ENCODE measurements around the gene PHF21B. TPM values are rescaled to one million over a fixed set of nuclear protein-coding genes. Genes with fewer than 3 reads are reported as not detected.
"Not testable (repeated sequence)": the region's sequence is repeated elsewhere in the genome, so short reads cannot be mapped to it uniquely, and the experiment has no call there.

The PHF21B gene
- total RNA-seq, 1 donor from 2014 or later: 0.67 TPM

GRCh38 chr22:44968736-44969135, 41.1 kb downstream of the PHF21B start:
- intact Hi-C loops (cut with DNase I): no loop called here
- DNase-seq (ENCODE audit: low spot score): no peak

GRCh38 chr22:44965171-44965570, 44.6 kb downstream of the PHF21B start:
- DNase-seq (ENCODE audit: low spot score): no peak
- intact Hi-C loops (cut with DNase I): no loop called here

- intact Hi-C loops (cut with DNase I): no loop called here
- no peak for DNase-seq (ENCODE audit: low spot score)
Observed at GRCh38 chr22:44964722-44965078, 45.1 kb downstream of the PHF21B start.

DNA sequence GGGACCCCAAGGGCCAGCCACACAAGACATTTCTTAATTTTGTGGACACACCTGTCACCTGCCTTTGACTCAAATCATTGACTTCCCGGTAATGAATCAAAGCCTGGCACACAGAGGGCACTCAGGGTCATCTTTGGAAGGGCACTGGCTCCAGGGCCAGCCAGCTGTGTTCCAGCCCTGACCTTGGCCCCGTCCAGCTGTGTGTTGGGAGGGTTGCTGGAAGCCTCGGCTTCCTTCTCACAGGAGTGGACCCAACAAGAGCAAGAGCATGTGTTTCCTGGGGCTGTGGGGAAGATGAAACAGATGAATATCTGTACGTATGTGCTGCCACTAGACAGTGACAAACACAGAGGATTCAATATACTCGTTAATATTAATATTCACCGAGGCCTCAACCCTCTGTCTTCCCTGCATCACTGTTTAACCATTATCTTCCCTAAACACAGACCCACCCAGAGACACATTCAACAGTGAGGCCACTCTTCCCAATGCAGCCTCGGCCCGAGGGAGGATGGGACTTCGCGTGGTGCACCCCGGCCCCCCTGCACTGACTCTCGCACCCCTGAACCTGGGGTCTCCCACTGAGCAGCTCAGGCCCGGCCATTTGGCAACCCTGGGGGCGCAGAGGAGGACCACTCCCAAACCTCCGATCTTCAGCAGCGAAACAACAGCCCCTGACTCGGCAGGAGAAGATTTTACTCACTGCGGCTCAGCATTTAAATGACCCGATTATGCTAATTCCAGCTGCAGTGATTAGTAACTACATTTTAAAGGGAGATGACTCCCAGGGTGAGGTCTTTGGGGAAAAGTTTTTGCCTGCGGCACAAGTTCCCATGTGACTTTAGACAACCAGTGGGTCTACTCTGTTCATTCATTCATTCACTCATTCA, 45.7 kb downstream of the PHF21B start:
- intact Hi-C loops (cut with DNase I): no loop called here
- no peak for DNase-seq (ENCODE audit: low spot score)

GRCh38 chr22:44962741-44963454, 46.9 kb downstream of the PHF21B start:
- no peak for DNase-seq (ENCODE audit: low spot score)
- intact Hi-C loops (cut with DNase I): no loop called here

- intact Hi-C loops (cut with DNase I); DNase-seq (ENCODE audit: low spot score): not testable (repeated sequence)
Observed at GRCh38 chr22:44961682-44962081, 48.1 kb downstream of the PHF21B start.

DNA sequence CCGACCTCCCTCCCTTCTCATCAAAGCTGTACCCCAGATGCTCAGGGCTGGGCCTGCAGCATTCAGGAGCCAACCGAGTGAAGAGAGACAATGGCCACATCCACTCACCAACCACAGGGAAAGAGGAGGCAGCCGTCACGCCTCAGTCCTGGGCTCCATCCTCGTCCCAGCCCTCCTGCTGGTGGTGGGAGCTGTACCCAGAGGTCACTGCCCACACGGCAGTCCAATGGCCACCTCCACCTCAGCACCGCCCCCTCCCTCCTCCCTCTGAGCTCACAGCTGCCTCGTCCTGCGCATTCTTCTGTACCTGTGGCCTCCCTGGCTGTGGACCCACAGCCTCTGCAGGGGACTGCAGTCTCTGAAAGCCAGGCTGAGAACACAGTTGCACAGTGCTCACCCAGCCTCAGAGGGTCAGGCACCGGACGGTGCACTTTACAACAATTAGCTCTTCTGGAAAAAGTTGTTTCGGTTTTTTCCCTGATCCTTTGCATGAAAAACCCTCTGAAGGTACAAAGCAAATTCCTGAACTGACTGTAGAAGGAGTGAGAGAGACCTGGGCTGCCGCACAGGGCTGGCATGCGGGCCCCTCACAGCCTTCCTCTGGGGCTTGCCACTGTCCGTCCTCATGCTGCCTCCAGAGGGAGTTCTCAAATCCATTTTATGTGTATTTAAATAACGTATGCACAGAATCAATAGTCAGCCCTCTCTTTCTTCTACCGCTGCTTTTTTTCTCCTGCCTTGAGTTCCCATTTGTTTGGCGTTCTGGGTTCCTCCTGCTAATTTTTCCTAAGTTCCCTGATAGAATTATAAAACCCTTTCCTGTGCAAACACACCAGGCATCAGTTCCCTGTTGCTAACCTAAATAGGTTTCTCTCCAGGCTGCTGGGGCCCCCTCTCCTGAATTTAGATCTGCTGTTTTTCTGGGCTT, 52.7 kb downstream of the PHF21B start:
- DNase-seq (ENCODE audit: low spot score): no peak
- intact Hi-C loops (cut with DNase I): no loop called here

- DNase-seq (ENCODE audit: low spot score): no peak
- intact Hi-C loops (cut with DNase I): no loop called here
Observed at GRCh38 chr22:44955102-44955501, 54.7 kb downstream of the PHF21B start.

- intact Hi-C loops (cut with DNase I): no loop called here
- no peak for DNase-seq (ENCODE audit: low spot score)
Observed at GRCh38 chr22:44954149-44954548, 55.7 kb downstream of the PHF21B start.

DNA sequence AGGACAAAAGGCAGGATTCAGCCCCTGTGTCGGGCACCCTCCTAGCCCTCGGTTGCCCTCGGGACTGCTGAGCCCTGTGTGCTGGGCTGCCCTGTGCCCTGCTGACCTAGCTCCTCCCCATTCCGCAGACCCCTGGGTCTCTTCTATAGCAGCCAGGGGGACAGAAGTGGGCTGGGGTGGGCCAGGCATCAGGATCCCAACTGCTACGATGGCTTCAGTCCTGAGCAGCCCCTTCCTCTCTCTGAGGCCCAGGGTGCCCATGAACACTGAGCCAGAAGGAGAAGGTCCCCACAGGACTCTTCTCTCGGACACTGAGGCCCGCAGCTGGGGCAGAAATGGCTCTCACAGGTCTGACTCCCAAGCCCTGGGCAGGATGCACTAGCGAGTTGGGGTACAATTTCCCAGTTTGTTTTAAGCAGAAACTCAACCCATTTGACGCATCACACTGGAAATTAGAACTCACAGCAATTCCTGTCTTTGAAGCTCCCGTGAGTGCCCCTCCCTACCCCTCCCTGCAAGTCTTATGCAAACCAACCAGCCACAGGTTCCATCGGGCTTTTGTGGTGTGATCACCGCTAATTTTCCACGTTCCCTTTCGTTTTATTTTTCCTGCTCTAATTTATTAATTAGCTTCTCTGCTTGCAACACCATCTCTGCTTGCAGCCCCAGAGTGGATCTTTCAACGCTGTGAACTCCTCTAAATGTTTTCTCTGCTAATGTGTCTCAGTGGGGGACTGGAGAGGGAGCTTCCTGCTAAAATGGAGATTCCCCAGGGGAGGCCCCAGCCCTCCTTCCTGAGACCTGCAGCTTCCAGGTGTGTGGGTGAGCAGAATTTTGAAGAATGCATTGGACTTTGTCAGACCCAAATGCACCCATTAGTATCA, 56.7 kb downstream of the PHF21B start:
- intact Hi-C loops (cut with DNase I): no loop called here

DNA sequence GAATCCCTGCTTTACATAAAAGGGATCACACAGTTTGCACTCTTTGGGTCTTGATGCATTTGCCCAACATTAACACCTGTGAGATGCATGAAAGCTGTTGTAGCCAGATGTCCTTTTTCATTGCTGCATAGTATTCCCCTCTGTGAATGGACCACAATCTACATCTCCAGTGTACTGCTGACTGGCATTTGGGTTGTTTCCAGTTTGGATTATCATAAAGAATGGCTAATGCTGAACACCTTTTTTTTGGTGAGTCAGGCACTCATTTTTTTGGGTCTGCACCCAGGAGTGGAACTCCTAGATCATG, 58.3 kb downstream of the PHF21B start:
- DNase-seq (ENCODE audit: low spot score): no peak
- intact Hi-C loops (cut with DNase I): no loop called here

More for the DNA sequence above, 56.7 kb downstream of the PHF21B start:
- DNase-seq (ENCODE audit: low spot score): no peak

DNA sequence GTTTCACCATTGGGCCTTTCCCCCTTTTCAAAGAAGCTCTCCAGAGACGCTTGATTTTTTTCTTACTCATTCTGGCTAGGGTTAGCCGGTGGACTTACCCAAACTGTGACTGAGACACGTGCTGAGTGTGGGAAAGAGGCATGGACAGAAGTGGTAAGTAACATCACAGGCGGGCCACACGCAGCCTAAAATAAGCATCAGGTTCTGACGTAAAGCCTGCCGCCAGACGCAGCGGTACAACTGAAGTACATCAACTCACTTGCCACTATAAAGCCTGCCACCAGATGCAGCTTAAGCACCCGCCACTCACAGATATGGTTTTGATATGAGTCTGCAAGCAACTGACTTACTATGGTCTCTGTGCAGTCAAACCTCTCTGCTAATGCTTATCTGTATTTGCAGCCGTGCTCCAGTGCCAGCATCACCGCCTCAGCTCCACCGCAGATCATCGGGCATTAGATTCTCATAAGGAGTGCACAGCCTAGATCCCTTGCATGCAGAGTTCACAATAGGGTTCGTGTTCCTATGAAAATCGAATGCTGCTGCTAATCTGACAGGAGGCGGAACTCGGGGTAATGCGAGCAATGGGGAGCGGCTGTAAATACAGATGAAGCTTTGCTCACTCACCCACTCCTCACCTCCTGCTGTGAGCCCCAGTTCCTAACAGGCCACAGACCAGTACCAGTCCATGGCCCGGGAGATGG, 58.8 kb downstream of the PHF21B start:
- intact Hi-C loops (cut with DNase I): no loop called here
- no peak for DNase-seq (ENCODE audit: low spot score)

- intact Hi-C loops (cut with DNase I): no loop called here
- no peak for DNase-seq (ENCODE audit: low spot score)
Observed at GRCh38 chr22:44947846-44948245, 62.0 kb downstream of the PHF21B start.

- intact Hi-C loops (cut with DNase I): no loop called here
- no peak for DNase-seq (ENCODE audit: low spot score)
Observed at GRCh38 chr22:44947049-44947448, 62.8 kb downstream of the PHF21B start.

DNA sequence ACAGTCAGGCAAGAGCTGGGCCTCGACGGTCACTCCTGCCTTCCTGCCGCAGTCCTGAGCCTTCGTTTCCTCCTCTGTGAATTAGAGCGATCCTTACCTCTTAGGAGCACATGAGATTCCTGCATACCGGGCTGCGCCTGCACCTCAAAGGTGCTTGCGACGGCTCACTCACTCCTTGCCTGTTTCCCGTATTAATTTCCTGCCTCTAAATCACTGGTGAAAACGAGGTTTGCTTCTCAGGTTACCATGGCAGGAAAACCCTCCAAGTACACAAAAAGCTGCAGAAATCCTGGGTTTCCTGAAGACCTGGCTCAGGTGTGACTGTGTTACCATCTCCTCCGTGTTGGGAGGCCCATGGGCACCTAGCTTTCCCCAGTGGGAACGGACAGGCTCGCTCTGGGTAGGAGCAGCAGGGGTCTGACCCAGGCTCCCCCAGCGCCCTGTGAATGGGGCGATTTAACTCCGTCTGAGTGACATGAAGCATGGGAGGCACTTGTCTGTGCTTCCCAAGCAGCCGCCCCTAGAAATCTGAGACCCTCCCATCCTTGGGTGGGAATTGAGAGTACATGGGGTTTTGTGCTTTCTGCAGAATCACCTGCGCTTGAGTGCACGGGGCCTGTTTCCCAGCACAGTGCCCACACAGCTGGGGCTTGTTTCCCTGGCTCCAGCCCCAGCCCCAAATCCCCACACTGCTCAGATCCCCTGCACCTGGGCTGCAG, 64.8 kb downstream of the PHF21B start:
- no peak for DNase-seq (ENCODE audit: low spot score)
- intact Hi-C loops (cut with DNase I): no loop called here

DNA sequence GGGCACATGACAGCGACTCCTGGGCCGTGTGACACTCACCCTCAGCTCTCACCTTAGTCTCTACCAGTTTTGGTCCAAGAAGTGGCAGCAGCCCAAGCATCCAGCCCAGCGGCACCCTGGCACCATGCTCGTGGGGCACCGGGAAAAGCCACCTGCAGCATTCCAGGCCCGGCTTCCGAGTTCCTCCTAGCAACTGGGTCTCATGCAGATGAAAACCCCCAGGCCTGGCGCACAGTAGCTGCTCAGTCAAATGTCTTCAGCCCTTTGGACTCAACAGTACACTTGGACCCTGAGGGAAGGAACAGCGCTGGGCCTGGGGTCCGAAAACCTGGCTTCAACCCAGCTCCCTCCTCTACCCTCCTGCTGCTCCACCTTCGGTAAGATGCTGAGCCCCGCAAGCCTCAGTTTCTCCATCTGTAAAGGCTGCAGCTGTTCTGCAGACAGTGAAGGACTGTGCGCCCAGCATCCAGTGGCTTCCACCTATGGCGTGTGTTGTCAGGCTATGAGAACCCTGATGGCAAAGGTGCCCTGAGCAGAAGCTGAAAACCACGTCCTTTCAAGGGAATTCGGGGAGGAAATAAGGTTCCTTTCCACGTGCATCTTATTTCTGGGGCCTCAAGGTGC, 66.0 kb downstream of the PHF21B start:
- intact Hi-C loops (cut with DNase I): no loop called here
- DNase-seq (ENCODE audit: low spot score): no peak

DNA sequence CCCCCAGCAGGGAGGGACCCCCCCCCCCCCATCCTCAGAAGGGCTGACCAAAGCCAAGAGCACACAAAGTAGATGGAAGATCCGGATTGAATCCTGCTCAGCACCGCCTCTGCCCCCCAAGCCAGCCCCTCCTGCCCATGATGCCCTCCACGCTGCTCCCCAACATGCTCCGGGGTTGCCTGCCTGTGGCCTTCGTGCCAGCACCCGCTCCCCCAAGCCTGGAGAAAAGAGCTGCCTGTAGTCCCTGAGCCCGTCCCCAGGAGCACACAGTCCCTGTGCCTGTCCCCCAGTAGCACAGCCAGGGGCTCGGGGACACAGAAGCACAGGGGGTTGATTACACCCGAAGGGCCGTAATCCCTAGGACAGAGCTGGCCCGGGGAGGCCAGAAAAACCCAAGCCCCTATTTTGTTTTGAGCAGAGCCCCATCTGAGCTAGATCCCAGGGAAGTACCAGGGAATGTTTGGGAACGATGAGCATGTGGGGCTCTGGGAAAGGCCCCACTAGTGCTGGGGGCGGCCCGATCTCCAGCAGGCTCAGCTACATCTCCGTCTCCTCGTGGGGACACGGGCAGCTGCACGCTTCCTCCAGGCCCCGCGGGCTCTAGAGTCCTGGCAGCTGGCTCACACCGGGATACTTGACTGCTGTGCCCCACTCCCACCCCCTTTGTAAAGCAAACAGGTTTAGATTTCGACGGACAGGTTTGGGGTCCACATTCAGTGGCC, 66.7 kb downstream of the PHF21B start:
- no peak for DNase-seq (ENCODE audit: low spot score)
- intact Hi-C loops (cut with DNase I): no loop called here

Data from cardiac septum (tissue), 1 donor.